ENCODE data around the gene CBS.
A peak's percentile ranks its signal among the peaks of the same experiment; 100 is the strongest.
"Not testable (repeated sequence)": the region's sequence is repeated elsewhere in the genome, so short reads cannot be mapped to it uniquely, and the experiment has no call there.

Gene CBS

DNA sequence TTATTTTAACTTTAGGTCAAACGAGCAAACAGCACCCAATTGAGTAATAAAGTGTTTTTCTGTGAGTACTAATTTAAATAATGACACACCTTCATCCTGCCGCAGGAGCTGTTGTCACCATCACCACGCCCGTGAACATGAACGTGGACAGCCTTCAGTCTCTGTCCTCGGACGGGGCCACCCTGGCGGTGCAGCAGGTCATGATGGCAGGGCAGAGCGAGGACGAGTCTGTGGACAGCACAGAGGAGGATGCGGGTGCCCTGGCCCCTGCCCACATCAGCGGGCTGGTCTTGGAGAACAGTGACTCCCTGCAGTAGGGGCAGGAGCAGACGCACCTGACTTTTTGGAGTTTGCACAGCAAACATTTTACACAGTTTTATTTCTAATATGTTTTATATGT is 45.9 kb downstream of the CBS start:
- intact Hi-C loops (cut with DNase I): no loop called here
- peak in 1 of 10 donors; percentile 27 for DNase-seq

DNA sequence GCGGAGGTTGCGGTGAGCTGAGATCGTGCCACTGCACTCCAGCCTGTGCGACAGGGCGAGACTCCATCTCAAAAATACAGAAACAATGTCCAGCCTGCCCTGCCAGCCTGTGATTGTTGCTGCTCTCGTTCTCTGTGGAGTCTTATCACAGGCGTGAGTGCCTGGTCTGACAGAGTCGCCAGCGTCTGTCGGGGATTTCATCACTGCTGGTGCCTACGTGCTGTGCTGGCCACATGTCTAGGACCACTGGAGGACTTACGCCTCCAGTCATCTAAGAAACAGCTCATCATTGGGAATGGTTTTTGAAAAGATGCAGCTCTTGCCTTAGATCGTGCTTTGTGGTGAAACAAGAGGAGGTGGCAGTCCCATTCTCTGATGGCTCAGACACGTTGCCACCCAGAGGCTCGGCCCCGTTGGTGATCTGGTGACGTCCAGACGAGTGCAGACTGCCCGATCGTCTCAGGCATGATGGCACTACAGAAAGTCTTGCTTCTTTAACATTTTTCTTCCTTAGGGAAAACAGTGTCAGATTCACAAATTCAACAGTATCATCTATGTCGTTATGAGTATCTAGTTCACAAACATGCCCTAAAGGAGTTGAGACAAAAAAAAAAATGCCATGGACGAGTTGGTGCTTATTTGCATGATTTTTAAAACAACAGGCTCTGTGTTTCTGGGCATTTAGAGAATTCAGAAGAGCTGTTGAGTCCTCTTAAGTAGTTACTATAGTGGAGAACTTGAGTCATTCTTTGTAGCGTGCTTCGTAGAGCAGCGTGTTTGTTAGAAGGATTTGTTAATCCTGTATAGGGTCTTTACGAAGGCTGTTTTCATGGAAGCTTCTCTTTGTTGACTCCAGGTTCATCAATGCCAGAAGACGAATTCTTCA is 47.5 kb downstream of the CBS start:
- peak in 1 of 10 donors; percentile 56 for DNase-seq
- intact Hi-C loops (cut with DNase I): no loop called here

DNA sequence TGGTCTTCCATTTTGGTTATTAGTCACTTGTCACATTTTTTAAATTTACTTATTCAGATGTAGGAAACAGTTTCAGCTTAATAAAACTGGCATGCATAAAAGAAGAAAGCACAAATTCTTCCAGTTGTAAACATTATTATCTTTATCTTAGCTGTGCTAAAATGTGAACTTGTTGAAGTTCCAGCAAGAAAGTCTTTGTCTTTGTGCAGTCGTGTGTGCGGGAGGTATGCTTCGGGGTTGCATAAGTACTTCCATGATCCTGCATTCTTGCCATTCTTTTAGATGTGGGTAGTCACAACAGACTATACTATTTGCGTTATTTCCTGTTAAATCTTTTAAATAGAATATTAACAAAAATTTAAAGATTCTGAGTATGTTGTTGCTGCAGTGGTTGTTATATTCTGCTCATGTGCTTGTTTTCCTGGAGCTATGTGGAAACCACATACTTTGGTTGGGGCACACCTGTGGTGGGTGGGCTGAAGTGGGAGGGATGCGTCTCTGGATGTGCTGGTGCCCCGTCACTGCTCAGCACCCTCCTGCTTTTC is 49.9 kb downstream of the CBS start:
- intact Hi-C loops (cut with DNase I): no loop called here
- DNase-seq: peak in 1 of 10 donors; percentile 10

DNA sequence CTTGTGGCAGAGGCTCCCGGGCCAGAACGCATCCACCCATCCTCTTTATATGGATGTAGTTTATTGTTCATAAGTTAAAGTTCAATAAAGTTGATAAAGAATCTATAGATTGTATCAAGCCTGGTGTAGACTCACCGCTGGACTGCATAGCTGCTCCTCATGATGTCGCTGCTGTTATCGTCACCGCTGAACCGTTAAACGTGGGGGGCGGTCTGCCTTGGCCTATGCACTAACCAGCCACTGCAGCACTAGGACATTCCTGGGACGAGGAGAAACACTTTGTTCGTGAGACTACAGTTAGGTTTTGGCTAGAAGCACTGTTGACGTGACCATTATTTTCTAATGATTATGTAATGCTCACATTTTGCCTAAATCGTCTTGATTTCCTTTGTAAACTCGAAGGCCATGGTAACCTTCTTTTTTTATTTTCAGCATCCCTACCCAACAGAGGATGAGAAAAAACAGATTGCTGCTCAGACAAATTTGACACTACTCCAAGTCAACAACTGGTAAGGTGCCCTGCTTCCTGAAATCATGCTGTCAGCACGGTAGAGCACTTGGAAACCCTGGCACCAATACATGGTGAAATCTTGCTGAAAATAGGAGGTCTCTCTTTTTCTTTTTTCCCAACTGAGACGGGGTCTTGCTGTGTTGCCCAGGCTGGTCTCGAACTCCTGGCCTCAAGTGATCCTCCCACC is 51.0 kb downstream of the CBS start:
- intact Hi-C loops (cut with DNase I): no loop called here
- peak in 1 of 10 donors; percentile 8 for DNase-seq

DNA sequence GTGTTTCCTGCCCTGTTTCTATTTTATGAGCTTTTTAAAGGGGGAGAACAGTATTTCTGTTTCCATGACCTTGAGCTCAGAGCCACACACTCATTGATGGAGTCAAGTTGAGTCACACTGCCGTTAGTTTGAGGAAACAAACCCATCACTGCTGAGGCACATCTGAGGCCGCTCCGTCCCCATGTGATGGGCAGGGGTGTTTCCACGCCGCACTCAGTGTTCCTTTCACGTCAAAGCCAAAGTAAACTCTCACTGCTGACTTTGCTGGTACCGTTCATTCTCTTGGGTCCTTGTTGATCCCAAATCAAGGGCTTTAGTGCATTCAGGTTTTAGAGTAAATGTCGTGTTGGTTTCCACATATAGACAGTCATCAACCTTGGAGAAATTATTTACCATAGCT is 52.5 kb downstream of the CBS start:
- DNase-seq: peak in 1 of 10 donors; percentile 26
- intact Hi-C loops (cut with DNase I): no loop called here

DNA sequence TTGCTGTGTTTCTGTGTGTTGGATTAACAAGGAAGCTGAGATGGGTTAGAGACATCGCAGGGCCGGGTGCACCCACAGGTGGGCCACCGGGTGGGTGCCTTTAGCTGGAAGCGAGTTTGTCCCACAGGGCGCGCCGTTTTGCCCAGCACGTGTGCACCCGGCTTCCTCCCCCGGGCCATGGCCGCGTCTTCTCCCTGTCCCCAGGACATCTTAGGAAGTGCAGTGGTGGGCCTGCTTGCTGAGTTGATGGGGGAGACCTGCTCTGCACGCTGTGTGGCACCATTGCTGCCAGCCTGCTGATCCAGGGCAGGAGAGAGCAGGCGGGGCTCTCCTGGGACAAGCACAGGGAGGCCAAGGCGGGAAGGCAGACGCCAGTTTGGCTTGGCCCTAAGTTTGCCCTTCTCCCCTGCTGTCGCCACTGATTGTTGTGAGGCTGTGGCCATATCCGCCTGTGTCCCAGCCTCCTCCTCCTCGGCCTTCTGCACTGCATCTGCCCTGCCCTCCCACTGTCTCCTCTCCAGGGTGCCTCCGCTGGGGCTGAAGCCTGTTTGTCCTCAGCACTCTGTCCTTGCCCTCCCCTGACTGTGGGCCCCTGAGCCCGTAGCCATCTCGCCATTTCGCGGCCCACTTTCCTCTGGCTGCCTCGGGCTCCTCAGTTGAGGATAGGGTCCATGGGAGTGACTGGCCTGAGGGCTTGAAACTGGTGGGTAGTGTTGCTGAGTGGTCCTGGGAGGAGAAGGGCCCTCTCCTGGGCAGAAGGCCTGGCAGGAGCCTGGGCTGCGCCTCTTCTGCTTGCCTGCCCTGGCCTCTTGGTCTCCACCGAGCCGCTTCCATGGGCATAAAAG is 53.7 kb downstream of the CBS start:
- intact Hi-C loops (cut with DNase I): no loop called here
- DNase-seq: peak in 1 of 10 donors; percentile 49

DNA sequence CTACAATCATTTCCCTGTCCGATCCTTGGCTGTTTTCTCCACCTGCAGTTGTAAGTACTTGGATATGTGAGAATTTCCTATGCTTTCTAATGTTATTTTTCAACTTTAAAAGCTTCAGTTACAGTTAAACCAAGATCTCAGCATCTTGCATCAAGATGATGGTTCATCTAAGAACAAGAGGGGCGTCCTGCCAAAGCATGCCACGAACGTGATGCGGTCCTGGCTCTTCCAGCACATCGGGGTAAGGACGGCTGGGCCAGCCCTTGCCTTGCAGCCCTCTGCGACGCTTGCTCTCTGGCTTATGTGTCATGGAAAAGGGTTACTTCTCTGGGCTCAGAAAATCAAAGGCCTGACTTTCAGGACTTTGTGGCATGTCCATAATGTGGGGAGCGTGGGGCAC is 54.4 kb downstream of the CBS start:
- DNase-seq: peak in 1 of 10 donors; percentile 7
- intact Hi-C loops (cut with DNase I): no loop called here

DNA sequence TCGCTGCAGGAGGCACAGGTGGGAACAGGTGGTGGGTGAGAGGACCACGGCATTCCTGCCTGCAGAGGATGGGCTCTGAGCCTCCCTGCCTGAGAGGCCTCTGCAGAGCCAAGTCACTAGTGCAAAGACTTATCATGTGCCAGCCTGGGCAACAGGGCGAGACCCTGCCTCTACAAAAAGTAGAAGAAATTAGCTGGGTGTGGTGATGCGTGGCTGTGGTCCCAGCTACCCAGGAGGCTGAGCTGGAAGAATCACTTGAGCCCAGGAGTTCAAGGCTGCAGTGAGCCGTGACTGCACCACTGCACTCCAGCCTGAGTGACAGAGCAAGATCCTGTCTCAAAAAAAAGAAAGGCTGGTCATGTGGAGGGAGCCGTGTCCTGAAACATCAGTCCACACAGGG is 54.9 kb downstream of the CBS start:
- peak in 1 of 10 donors; percentile 30 for DNase-seq
- intact Hi-C loops (cut with DNase I): no loop called here

DNA sequence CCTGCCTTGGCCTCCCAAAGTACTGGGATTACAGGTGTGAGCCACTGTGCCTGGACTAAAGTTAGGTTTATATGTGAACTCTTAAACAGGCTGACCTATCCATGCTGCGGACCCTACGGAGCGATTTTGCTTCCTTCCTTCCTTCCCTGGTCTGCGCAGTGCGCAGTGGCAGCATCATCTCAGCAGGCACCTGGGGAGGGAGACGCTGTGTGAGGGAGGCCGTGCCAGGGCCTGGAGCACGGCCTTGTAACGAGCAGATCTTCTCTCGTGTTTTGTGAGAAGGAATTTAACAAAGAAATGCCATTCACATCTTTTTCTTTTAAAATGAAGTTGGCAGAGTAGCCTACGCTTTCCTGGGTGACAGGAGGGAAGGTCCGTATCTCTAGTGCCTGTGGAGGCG is 55.5 kb downstream of the CBS start:
- peak in 1 of 10 donors; percentile 19 for DNase-seq
- intact Hi-C loops (cut with DNase I): no loop called here

DNA sequence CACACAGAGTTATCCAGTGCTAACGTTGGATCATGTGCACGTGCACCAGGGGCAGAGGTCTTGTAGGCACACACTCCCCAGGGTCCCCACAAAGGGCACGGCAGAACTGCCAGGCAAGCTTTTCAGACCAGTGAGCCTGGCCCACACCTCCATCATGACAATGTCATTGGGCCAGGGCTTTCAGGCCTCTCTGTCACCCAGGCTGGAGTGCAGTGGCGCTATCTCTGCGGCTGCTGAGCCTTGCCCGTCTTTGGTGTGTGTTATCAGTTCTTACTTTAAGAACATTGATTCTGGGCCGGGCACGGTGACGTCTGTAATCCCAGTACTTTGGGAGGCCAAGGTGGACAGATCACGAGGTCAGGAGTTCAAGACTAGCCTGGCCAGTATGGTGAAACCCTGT is 57.1 kb downstream of the CBS start:
- intact Hi-C loops (cut with DNase I): no loop called here
- DNase-seq: peak in 1 of 10 donors; percentile 3

DNA sequence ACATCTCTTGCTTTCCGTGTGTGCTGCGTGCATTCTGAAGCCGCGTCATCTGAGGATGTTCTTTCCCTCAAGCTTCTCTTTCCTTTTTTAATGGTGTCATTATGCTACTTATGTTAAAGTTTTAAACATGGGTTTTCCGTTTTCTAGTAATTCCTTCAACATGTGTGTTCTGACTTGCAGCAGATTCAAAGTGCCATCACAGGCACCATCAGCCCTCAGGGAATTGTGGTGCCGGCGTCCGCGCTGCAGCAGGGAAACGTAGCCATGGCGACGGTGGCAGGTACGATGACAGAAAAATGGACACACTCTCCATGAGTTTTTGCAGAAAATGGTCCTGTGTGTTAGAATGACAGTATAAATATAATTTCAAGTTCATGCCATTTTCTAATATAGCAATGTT is 58.9 kb downstream of the CBS start:
- DNase-seq: peak in 2 of 10 donors; percentile 28 to 53

DNA sequence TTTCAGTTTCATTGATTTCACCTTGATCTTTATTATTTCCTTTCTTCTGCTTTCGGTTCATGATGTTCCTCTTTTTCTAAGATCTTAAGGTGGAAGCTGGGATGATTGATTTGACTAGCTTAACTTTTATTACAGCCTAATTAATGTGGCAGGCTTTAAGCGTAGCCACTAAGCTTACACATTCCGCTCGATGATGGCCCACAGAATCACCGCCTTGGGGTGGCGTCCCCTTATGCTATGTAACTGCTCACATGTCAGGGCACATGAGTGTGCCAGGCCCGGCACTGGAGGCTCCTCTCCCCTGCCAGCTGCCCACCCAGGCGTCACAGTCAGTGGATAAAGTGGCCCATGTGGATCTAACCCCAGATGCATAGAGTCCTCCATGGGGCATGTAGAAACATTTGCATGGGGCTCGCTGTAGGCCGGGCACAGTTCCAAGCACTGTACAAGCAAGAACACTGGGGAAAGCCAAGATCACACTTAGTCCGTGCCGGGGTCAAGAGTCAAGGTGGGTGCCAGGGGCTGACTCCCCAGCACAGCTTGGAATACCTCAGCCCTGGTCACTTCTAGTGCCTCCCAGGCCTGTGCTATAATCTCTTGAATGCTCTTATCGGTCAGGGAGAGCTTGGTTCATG is 59.6 kb downstream of the CBS start:
- DNase-seq: peak in 2 of 10 donors; percentile 22 to 60
- intact Hi-C loops (cut with DNase I): no loop called here

More for the DNA sequence above, 58.9 kb downstream of the CBS start:
- intact Hi-C loops (cut with DNase I): no loop called here

DNA sequence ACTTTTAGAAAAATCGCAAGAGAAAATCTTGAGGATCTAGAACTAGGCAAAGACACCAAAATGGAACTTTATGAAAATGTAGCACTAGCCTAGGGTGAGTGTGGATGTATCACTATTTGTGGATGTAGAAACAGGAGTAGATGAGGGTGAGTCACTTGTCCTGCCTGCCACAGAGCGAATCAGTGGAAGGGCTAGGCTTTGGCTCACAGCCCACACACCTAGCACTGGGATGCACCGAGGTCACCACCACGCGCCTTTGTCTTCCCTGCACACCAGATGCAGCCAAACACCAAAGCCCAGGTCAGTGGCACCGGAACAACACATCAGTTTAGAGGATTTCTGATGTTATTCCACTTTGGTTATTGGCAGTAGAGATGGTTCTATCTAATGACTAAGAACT is 63.0 kb downstream of the CBS start:
- intact Hi-C loops (cut with DNase I): no loop called here
- peak in 2 of 10 donors; percentile 5 to 38 for DNase-seq

DNA sequence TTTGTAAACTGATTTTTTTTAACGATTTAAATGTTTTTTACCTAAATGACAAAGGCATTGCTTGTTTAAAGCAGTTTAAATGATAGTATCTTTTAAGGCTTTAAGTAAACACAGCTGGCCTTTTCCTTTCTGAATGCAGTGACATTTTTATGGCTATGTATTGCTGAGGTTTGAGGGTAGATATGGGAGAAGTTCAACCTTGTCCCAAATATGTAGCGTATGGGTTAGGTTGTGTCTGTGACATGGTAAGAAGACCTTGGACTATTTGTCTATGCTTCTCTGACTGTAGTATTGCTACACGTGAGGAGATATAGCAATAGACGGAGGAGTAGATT is 68.8 kb downstream of the CBS start:
- no peak for DNase-seq
- intact Hi-C loops (cut with DNase I): no loop called here

DNA sequence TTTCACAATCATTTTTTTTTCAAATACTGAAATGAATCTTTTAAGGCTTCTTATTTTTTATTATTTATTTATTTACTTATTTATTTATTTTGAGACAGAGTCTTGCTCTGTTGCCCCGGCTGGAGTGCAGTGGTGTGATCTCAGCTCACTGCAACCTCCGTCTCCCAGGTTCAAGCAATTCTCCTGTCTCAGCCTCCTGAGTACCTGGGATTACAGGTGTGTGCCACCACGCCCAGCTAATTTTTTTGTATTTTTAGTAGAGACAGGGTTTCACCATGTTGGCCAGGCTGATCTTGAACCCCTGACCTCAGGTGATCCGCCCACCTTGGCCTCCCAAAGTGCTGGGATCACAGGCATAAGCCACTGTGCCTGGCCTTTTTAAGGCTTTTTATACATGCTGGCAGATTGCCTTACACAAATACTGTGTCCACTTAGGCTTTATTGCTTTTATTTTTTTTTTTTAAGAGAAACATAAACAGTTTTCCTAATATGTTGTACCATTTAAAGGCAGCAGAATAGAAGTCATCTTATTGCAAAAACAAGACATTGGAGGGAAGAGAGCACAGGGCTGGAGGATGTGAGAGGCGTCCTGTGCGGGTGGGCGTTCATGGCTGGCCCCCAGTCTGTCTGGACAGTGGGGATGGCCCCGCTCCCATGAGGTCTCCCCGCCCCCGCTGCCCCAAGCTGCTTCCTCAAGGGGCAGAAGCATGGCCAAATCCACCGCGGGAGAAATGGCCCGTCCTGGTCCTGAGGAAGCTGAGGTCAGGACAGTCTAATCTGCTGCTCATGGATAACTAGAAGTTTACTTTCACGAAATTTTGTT is 69.4 kb downstream of the CBS start:
- peak in 2 of 10 donors; percentile 19 to 75 for DNase-seq
- intact Hi-C loops (cut with DNase I): not testable (repeated sequence)

DNA sequence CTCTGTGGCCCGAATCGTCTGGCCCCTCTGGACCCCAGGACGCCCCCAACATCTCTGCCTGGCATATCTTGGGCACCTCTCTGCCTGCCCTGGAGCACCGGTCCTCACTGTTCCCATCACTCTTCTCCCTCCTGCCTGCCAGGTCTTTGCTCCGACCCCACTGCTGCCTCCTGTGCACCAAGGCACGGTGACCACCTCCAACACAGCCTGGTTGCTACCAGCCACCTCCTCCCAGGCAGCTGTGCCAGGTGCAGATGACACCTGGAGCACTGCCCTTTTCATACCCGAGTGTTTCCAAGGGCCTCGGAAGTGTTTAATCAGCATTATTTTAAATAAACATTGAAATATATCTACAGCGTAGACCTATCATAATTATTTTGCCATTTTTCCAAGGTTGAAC is 70.0 kb downstream of the CBS start:
- intact Hi-C loops (cut with DNase I): no loop called here
- DNase-seq: peak in 2 of 10 donors; percentile 13 to 38

DNA sequence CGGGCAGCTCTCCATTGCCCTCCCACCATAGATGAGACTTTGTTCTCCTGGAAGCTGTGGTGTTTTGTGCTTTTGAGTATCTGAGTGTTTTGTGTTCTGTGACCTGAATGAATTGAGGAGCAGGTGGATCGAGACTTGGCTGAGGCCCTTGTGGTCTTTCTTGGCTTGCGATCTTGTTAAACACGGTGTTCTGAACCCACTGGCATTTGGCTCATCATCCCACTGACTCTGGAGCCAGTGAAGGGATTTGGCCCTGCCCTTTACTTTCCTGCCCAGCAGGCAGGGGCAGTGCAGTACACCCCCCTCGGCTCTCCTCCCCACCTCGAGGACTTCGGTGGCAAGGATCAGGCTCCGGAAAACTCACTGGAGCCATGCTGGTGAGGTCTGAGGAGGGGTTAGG is 70.7 kb downstream of the CBS start:
- intact Hi-C loops (cut with DNase I): no loop called here
- peak in 2 of 10 donors; percentile 9 to 35 for DNase-seq

Data from posterior cingulate gyrus (tissue), 11 donors.